OCI-LY1 (cell line): Measurements from ENCODE around the gene SH2D1A.
"Not testable (repeated sequence)": the region's sequence is repeated elsewhere in the genome, so short reads cannot be mapped to it uniquely, and the experiment has no call there.

Experiments
- H2AFZ ChIP-seq: fragments of 200-600 bp; sonication (generic), shearing (Covaris generic); 2 replicates; pipeline ENCODE4 v1.6.0; 2014; ENCODE audit warnings: antibody characterized with exemption, mild to moderate bottlenecking, low read length
- H3F3A ChIP-seq: fragments of 200-600 bp; sonication (generic), shearing (Covaris generic); 2 replicates; pipeline ENCODE4 v1.6.0; 2014; ENCODE audit warnings: mild to moderate bottlenecking, antibody characterized with exemption, low read length, moderate library complexity; ENCODE audit not compliant: insufficient read depth
- H3K27ac ChIP-seq: fragments of 200-600 bp; sonication (generic); 2 replicates; pipeline ENCODE4 v1.5.1; 2014; ENCODE audit warnings: low read length, mixed run types, mild to moderate bottlenecking, low read depth; ENCODE audit not compliant: poor library complexity, severe bottlenecking
- H3K27me3 ChIP-seq: fragments of 200-600 bp; sonication (generic); 2 replicates; pipeline ENCODE4 v1.6.0; 2014; ENCODE audit warnings: antibody characterized with exemption, mild to moderate bottlenecking, low read length, moderate library complexity; ENCODE audit not compliant: insufficient read depth
- H3K36me3 ChIP-seq: fragments of 200-600 bp; sonication (generic); 2 replicates; pipeline ENCODE4 v1.6.1; 2014; ENCODE audit warnings: mild to moderate bottlenecking, antibody characterized with exemption, low read length, moderate library complexity, mixed read lengths; ENCODE audit not compliant: insufficient read depth
- H3K4me1 ChIP-seq: fragments of 200-600 bp; sonication (generic); 2 replicates; pipeline ENCODE4 v1.5.1; 2014; ENCODE audit warnings: mild to moderate bottlenecking, low read length, moderate library complexity; ENCODE audit not compliant: insufficient read depth, severe bottlenecking
- H3K4me2 ChIP-seq: fragments of 200-600 bp; sonication (generic), shearing (Covaris generic); 2 replicates; pipeline ENCODE4 v1.6.1; 2014; ENCODE audit warnings: low read length
- H3K4me3 ChIP-seq: fragments of 200-600 bp; sonication (generic); 2 replicates; pipeline ENCODE4 v1.5.1; 2014; ENCODE audit warnings: low read length, low read depth, mild to moderate bottlenecking, mixed read lengths; ENCODE audit not compliant: poor library complexity, severe bottlenecking
- H3K79me2 ChIP-seq: fragments of 200-600 bp; shearing (Covaris generic); 2 replicates; pipeline ENCODE4 v1.6.1; 2016; ENCODE audit warnings: mixed run types, low read length, mixed read lengths; ENCODE audit not compliant: insufficient read depth
- H3K9ac ChIP-seq: fragments of 200-600 bp; sonication (generic), shearing (Covaris generic); 2 replicates; pipeline ENCODE4 v1.6.1; 2014; ENCODE audit warnings: mild to moderate bottlenecking, low read length, mixed read lengths
- H3K9me2 ChIP-seq: fragments of 200-600 bp; sonication (generic), shearing (Covaris generic); 2 replicates; pipeline ENCODE4 v1.6.1; 2014; ENCODE audit warnings: low read depth, mild to moderate bottlenecking, low read length, mixed read lengths
- H3K9me3 ChIP-seq: fragments of 200-600 bp; shearing (Covaris generic); 2 replicates; pipeline ENCODE4 v1.6.1; 2014; ENCODE audit warnings: low read length, mixed read lengths
- H4K20me1 ChIP-seq: fragments of 200-600 bp; sonication (generic), shearing (Covaris generic); 2 replicates; pipeline ENCODE4 v1.6.0; 2016; ENCODE audit warnings: mild to moderate bottlenecking, low read length; ENCODE audit not compliant: insufficient read depth
- CTCF ChIP-seq: fragments of 200-600 bp; sonication (generic), shearing (Covaris generic); IDR thresholded peaks from 2 replicates; pipeline ENCODE4 v1.5.1; 2017; ENCODE audit warnings: mild to moderate bottlenecking, antibody characterized with exemption, low read length, moderate library complexity, mixed read lengths
- EZH2 ChIP-seq: fragments of 200-600 bp; sonication (generic), shearing (Covaris generic); IDR thresholded peaks from 2 replicates; pipeline ENCODE4 v1.8.0; 2017; ENCODE audit warnings: borderline replicate concordance, mixed run types, mild to moderate bottlenecking, antibody characterized with exemption, low read length, moderate library complexity, mixed read lengths

SH2D1A gene

GRCh38 chrX:124346117-124346876 lies at the start of gene SH2D1A:
Gene SH2D1A, plus strand, starts transcription at chrX:124346563. Its CDS starts 80 bp downstream, at chrX:124346643.
- no peaks in the 10 kb centered on the region for H3K4me1 ChIP-seq
- H3F3A ChIP-seq, result no peaks in the 10 kb centered on the region
- H3K79me2 ChIP-seq, result no peaks in the 10 kb centered on the region
- H3K36me3 ChIP-seq, result no peaks in the 10 kb centered on the region
- H3K9me3 ChIP-seq, result no peaks in the 10 kb centered on the region
- TF ChIP-seq CTCF, result no peak
- H3K9ac ChIP-seq, result no peak within 1 kb of the TSS
- no peak within 1 kb of the TSS for H3K4me2 ChIP-seq
- no peaks in the 10 kb centered on the region for H3K27me3 ChIP-seq
- no peak within 1 kb of the TSS for H3K4me3 ChIP-seq
- H3K27ac ChIP-seq, result no peak within 1 kb of the TSS
- H3K9me2 ChIP-seq, result no peaks in the 10 kb centered on the region
- H4K20me1 ChIP-seq, result no peaks in the 10 kb centered on the region
- H2AFZ ChIP-seq, result no peak within 1 kb of the TSS

DNA sequence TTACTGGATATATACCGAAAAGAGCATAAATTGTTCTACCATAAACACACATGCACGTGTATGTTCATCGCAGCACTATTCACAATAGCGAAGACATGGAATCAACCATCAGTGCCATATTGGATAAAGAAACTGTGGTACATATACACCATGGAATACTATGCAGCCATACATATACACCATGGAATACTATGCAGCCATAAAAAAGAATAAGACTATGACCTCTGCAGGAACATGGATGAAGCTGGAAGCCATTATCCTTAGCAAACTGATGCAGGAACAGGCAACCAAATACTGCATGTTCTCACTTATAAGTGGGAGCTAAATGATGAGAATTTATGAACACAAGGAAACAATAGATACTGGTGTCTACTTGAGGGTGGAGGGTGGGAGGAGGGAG lies 47.0 kb upstream of the SH2D1A start:
- H3K9ac ChIP-seq, H3K27ac ChIP-seq, H3K9me3 ChIP-seq, H3K4me3 ChIP-seq, H3K4me1 ChIP-seq, H2AFZ ChIP-seq, H3K36me3 ChIP-seq, H3K27me3 ChIP-seq, H3K4me2 ChIP-seq, H3F3A ChIP-seq, H3K9me2 ChIP-seq, H4K20me1 ChIP-seq, H3K79me2 ChIP-seq: not testable (repeated sequence)

DNA sequence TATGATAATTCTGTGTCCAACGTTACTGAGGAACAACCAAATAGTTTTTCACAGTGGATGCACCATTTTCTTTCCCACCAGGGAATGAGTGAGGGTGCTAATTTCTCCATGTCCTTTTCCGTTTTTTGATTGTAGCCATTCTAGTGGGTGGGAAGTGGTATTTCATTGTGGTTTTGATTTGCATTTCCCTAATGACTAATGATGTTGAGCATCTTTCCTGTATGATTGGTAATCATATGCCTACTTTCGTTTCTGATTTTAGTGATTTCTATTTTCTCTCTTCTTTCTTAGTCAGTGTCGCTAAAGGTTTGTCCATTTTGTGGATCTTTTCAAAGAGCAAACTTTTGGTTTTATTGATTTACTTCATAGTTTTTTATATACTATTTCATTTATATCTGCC lies 46.0 kb upstream of the SH2D1A start:
- Histone ChIP-seq H3K4me1 (no peaks in the 10 kb centered on the region), H3K9me2 (no peaks in the 10 kb centered on the region), H4K20me1 (no peaks in the 10 kb centered on the region), H3K27me3 (no peaks in the 10 kb centered on the region), H3K4me3 (no peak overlapping the region), H3F3A (no peaks in the 10 kb centered on the region), H2AFZ (no peak overlapping the region), H3K79me2 (no peaks in the 10 kb centered on the region), H3K9ac (no peak overlapping the region), H3K36me3 (no peaks in the 10 kb centered on the region), H3K4me2 (no peak overlapping the region), H3K9me3 (no peaks in the 10 kb centered on the region), H3K27ac (no peak overlapping the region)
- no peak for TF ChIP-seq EZH2
- no peak for TF ChIP-seq CTCF

GRCh38 chrX:124307253-124307907 lies 39.0 kb upstream of the SH2D1A start:
- no peak for TF ChIP-seq CTCF
- TF ChIP-seq EZH2, result no peak
- no peaks in the 10 kb centered on the region for H3K9me2 ChIP-seq
- H3K9ac ChIP-seq, result no peak overlapping the region
- no peak overlapping the region for H3K4me3 ChIP-seq
- H2AFZ ChIP-seq, result no peak overlapping the region
- no peak overlapping the region for H3K4me2 ChIP-seq
- H3K36me3 ChIP-seq, result no peaks in the 10 kb centered on the region
- H3F3A ChIP-seq, result no peaks in the 10 kb centered on the region
- no peaks in the 10 kb centered on the region for H3K9me3 ChIP-seq
- H3K27ac ChIP-seq, result no peak overlapping the region
- H3K27me3 ChIP-seq, result no peaks in the 10 kb centered on the region
- no peaks in the 10 kb centered on the region for H3K4me1 ChIP-seq
- no peaks in the 10 kb centered on the region for H3K79me2 ChIP-seq
- H4K20me1 ChIP-seq, result no peaks in the 10 kb centered on the region
